ENCODE data around the gene AKAP13. TPM values are rescaled to one million over a fixed set of nuclear protein-coding genes. Genes with fewer than 3 reads are reported as not detected.

Gene AKAP13
- total and polyA plus RNA-seq, 7 donors = 18.2 to 126 (median 93.7) TPM

DNA sequence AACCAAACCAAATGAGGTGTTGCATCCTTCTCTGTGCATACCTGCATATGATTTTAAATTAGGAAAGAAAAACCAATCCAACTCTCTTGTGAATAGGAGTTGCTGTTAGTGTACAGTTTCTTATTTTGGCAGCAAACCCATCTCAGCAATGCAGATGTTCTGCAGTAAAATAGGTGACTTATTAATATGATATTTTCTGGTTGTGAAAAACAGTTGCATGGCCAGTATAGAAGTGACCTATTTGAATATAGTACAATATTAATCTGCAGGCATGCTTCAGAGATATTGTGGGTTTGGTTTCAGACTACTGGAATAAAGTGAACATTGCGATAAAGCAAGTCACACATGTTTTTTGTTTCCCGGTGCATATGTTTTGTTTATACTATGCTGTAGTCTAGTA is 42.2 kb downstream of the AKAP13 start:
- Histone ChIP-seq H3K4me1 (peaks cover 22% of the 10 kb centered on the region), H3K9me3 (no peaks in the 10 kb centered on the region), H3K27me3 (ENCODE audit: insufficient read depth in 3 of 3, low read length in 2 of 3) (no peaks in the 10 kb centered on the region), H3K36me3 (ENCODE audit: insufficient read depth in 1 of 2, low read depth in 1 of 2) (no peaks in the 10 kb centered on the region), H3K27ac (no peak overlapping the region), H3K4me3 (no peak overlapping the region)
- no peak for ATAC-seq
- intact Hi-C loops (cut with DNase I) = no loop called here
- TF ChIP-seq, protein P1, sequence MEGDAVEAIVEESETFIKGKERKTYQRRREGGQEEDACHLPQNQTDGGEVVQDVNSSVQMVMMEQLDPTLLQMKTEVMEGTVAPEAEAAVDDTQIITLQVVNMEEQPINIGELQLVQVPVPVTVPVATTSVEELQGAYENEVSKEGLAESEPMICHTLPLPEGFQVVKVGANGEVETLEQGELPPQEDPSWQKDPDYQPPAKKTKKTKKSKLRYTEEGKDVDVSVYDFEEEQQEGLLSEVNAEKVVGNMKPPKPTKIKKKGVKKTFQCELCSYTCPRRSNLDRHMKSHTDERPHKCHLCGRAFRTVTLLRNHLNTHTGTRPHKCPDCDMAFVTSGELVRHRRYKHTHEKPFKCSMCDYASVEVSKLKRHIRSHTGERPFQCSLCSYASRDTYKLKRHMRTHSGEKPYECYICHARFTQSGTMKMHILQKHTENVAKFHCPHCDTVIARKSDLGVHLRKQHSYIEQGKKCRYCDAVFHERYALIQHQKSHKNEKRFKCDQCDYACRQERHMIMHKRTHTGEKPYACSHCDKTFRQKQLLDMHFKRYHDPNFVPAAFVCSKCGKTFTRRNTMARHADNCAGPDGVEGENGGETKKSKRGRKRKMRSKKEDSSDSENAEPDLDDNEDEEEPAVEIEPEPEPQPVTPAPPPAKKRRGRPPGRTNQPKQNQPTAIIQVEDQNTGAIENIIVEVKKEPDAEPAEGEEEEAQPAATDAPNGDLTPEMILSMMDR (IDR thresholded peaks at IDR 0.05) = no peak
- WGBS, 3 donors = 95 to 100% (median 97%) methylated on average over 2 of the region's 2 CpGs
- no peak for DNase-seq

DNA sequence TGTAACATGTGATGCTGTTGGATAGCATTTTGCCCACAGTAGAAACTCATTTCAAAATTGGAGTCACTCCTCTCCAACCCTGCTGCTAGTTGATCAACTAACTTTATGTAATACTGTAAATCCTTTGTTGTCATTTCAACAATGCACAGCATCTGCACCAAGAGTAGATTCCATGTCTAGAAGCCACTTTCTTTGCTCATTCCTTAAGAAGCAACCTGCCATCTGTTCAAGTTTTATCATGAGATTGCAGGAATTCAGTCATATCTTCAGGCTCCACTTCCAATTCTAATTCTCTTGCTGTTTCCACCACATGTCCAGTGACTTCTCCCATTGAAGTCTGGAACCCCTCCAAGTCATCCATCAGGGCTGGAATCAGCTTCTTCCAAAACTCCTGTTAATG is 42.9 kb downstream of the AKAP13 start:
- ATAC-seq = no peak
- intact Hi-C loops (cut with DNase I) = no loop called here

DNA sequence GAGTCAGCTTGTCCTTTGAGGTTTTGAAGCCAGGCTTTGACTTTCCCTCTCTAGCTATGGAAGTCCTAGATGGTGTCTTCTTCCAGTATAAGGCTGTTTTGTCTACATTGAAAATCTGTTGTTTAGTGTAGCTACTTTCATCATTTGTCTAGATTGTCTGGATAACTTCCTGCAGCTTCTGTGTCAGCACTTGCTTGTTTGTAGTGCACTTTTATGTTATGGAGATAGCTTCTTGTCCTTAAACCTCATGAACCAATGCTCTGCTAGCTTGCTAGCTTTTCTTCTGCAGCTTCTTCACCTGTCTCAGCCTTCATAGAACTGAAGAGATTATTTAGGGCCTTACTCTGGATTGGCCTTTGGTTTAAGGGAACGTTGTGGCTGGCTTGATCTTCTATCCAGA is 43.8 kb downstream of the AKAP13 start:
- no peak overlapping the region for H3K4me3 ChIP-seq
- H3K4me1 ChIP-seq = peaks cover 22% of the 10 kb centered on the region
- H3K27me3 ChIP-seq (ENCODE audit: insufficient read depth in 3 of 3, low read length in 2 of 3) = no peaks in the 10 kb centered on the region
- ATAC-seq (no peak), DNase-seq (no peak)
- H3K27ac ChIP-seq = no peak overlapping the region
- TF ChIP-seq, protein P1 (IDR thresholded peaks at IDR 0.05) = no peak
- 80 to 92% (median 81%) methylated on average over 1 of the region's 1 CpG for WGBS, 3 donors
- intact Hi-C loops (cut with DNase I) = no loop called here
- no peaks in the 10 kb centered on the region for H3K9me3 ChIP-seq
- no peaks in the 10 kb centered on the region for H3K36me3 ChIP-seq (ENCODE audit: insufficient read depth in 1 of 2, low read depth in 1 of 2)

More for the DNA sequence above, 42.9 kb downstream of the AKAP13 start:
- TF ChIP-seq, protein P1 (IDR thresholded peaks at IDR 0.05) = no peak
- Histone ChIP-seq H3K27ac (no peak overlapping the region), H3K4me1 (peaks cover 22% of the 10 kb centered on the region), H3K36me3 (ENCODE audit: insufficient read depth in 1 of 2, low read depth in 1 of 2) (no peaks in the 10 kb centered on the region), H3K27me3 (ENCODE audit: insufficient read depth in 3 of 3, low read length in 2 of 3) (no peaks in the 10 kb centered on the region), H3K4me3 (no peak overlapping the region), H3K9me3 (no peaks in the 10 kb centered on the region)
- no peak for DNase-seq

DNA sequence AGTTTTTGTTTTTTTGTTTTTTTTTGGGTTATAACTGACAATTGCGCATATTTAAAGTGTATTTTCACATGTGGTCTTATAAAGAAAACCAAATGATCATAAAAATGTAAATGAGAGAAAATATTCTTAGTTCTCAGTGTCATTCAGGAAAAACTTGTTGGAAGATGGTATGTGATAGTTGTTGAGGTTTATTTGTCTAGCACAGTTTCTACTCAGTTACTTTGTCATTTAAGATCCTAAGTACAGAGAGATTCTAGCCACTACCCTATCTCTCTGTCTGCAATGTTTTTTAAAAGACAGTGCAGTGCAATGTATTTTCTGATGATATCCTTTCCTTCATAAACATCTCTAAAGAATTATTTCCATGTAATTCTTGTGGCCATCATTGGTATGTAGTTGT is 46.1 kb downstream of the AKAP13 start:
- 99 to 100% (median 100%) methylated on average over 1 of the region's 1 CpG for WGBS, 3 donors
- Histone ChIP-seq H3K27me3 (ENCODE audit: insufficient read depth in 3 of 3, low read length in 2 of 3) (no peaks in the 10 kb centered on the region), H3K4me1 (peaks cover 13% of the 10 kb centered on the region), H3K9me3 (no peaks in the 10 kb centered on the region), H3K27ac (no peak overlapping the region), H3K36me3 (ENCODE audit: insufficient read depth in 1 of 2, low read depth in 1 of 2) (no peaks in the 10 kb centered on the region), H3K4me3 (no peak overlapping the region)
- intact Hi-C loops (cut with DNase I) = no loop called here
- TF ChIP-seq, protein P1 (IDR thresholded peaks at IDR 0.05) = no peak
- no peak for DNase-seq
- no peak for ATAC-seq

DNA sequence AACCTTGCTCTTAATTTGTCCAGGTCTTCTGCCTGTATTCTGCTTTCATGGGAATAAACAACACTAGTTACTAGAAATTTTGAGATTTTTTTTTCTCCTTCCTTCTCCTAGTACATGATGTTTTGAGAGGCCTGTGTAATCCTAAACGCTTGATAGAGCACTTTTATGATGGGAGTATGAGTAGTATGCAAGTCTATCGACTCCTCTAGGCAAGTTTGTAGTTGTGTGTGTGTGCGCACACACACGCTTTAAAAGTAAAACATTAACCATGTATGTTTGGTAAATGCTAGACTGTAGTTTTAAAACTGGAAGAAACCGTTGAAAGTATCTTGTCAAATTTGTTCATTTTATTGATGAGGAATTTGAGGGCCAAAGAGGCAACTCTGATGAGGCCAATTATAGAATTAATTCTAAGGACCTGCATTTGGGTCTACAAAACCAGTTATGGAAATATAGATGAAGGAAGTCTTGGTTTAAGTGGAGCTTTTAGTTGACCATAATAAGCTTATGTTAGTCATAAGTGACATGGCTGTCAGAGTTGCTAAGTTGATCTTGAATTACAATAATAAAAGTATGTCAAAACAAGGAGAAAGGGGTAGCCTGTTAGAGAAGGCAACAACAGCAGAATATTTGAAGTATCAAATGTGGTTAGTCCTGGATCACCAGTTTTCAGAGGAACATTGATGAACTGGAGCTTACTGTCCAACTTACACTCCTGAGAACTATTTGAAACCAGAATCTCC is 47.1 kb downstream of the AKAP13 start:
- Histone ChIP-seq H3K4me3 (no peak overlapping the region), H3K9me3 (no peaks in the 10 kb centered on the region), H3K27me3 (ENCODE audit: insufficient read depth in 3 of 3, low read length in 2 of 3) (no peaks in the 10 kb centered on the region), H3K4me1 (peaks cover 5% of the 10 kb centered on the region), H3K27ac (no peak overlapping the region), H3K36me3 (ENCODE audit: insufficient read depth in 1 of 2, low read depth in 1 of 2) (no peaks in the 10 kb centered on the region)
- no peak for ATAC-seq
- TF ChIP-seq, protein P1 (IDR thresholded peaks at IDR 0.05) = no peak
- WGBS, 3 donors = 93 to 97% (median 96%) methylated on average over 5 of the region's 5 CpGs
- no peak for DNase-seq
- intact Hi-C loops (cut with DNase I) = no loop called here
